HG02623 (cell line): ENCODE measurements around the gene RHCE.
"Not testable (repeated sequence)": the region's sequence is repeated elsewhere in the genome, so short reads cannot be mapped to it uniquely, and the experiment has no call there.

Source experiments
- ATAC-seq: cut with Tn5 transposase; IDR thresholded peaks from one replicate; pipeline ENCODE4 v1.9.1; 2021; ENCODE audit warnings: moderate library complexity; ENCODE audit not compliant: unreplicated experiment

The RHCE gene

GRCh38 chr1:25433389-25434186 lies 13.0 kb upstream of the RHCE start:
- no peak for ATAC-seq

- no peak for ATAC-seq
Measured at GRCh38 chr1:25432749-25433388, 12.2 kb upstream of the RHCE start.

- no peak for ATAC-seq
Measured at GRCh38 chr1:25431955-25432719, 11.5 kb upstream of the RHCE start.

GRCh38 chr1:25430967-25431881 lies 10.6 kb upstream of the RHCE start:
- ATAC-seq: peak; percentile 12

GRCh38 chr1:25430073-25430966 lies 9.7 kb upstream of the RHCE start, which contains the start of gene MACO1:
TSS of gene MACO1 (plus strand) at chr1:25430897. CDS start at chr1:25431099, 202 bp downstream.
- ATAC-seq: peak; percentile 85

- ATAC-seq: no peak
Measured at GRCh38 chr1:25428475-25429166, 8.0 kb upstream of the RHCE start.

GRCh38 chr1:25427696-25428095 lies 7.1 kb upstream of the RHCE start:
- ATAC-seq: no peak

GRCh38 chr1:25425098-25426085 lies 4.8 kb upstream of the RHCE start:
- no peak for ATAC-seq

GRCh38 chr1:25423206-25423605 lies 2.6 kb upstream of the RHCE start:
- not testable (repeated sequence) for ATAC-seq

GRCh38 chr1:25419339-25419738 lies 1.3 kb downstream of the RHCE start:
- not testable (repeated sequence) for ATAC-seq

- not testable (repeated sequence) for ATAC-seq
Measured at GRCh38 chr1:25417280-25417679, 3.3 kb downstream of the RHCE start.

- ATAC-seq: not testable (repeated sequence)
Measured at GRCh38 chr1:25414578-25414977, 6.0 kb downstream of the RHCE start.

- ATAC-seq: not testable (repeated sequence)
Measured at GRCh38 chr1:25414157-25414556, 6.5 kb downstream of the RHCE start.

- not testable (repeated sequence) for ATAC-seq
Measured at GRCh38 chr1:25412872-25413623, 7.6 kb downstream of the RHCE start.

GRCh38 chr1:25409641-25410427 lies 10.8 kb downstream of the RHCE start:
- not testable (repeated sequence) for ATAC-seq

- not testable (repeated sequence) for ATAC-seq
Measured at GRCh38 chr1:25405731-25406305, 14.8 kb downstream of the RHCE start.
